IMR-90 (cell line): ENCODE results near the gene MCF2L.

Experiments used
- CEBPB ChIP-seq: IDR thresholded peaks from 2 replicates; pipeline ENCODE4 v1.6.1; 2012; ENCODE audit warnings: low read depth, low read length, improper control_type of control experiment
- POLR2A ChIP-seq: IDR thresholded peaks from 2 replicates; pipeline ENCODE4 v1.6.1; 2012; ENCODE audit warnings: mild to moderate bottlenecking, low read depth, low read length
- RAD21 ChIP-seq: IDR thresholded peaks from 2 replicates; pipeline ENCODE4 v1.6.1; 2012; ENCODE audit warnings: low read length, improper control_type of control experiment
- TF ChIP-seq, protein P1 (sequence below): conservative IDR thresholded peaks from 2 replicates; pipeline ENCODE4 v1.5.1; 2012; ENCODE audit warnings: mild to moderate bottlenecking, low read depth, low read length, improper control_type of control experiment

DNA sequence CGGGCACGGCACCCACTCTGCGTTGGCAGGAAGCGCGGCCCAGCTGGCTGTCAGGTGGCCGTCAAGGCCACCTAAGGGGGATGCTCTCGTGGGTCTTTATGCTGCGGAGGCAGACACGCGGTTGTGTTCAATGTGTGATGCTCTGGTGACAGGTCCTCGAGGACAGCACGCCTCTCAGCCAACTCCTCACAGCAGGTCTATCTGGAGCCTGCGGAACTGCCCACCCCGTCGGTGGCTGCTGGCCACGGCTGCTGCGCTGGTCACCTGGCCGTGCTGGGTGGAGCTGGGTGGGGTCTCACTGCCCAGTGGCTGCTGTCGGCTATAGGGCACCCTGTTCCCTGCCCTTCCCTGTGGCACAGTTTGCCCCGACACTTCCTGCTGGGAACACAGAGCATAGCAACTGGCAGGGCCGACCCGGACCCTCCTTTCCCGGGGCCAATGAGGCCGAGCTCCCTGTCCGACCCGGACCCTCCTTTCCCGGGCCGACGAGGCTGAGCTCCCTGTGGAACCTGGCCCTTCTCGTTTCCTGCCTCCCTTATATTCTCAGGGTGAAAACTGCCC lies 122.3 kb downstream of the MCF2L start:
- no peak for TF ChIP-seq RAD21
- no peak for TF ChIP-seq POLR2A
- TF ChIP-seq, protein P1, sequence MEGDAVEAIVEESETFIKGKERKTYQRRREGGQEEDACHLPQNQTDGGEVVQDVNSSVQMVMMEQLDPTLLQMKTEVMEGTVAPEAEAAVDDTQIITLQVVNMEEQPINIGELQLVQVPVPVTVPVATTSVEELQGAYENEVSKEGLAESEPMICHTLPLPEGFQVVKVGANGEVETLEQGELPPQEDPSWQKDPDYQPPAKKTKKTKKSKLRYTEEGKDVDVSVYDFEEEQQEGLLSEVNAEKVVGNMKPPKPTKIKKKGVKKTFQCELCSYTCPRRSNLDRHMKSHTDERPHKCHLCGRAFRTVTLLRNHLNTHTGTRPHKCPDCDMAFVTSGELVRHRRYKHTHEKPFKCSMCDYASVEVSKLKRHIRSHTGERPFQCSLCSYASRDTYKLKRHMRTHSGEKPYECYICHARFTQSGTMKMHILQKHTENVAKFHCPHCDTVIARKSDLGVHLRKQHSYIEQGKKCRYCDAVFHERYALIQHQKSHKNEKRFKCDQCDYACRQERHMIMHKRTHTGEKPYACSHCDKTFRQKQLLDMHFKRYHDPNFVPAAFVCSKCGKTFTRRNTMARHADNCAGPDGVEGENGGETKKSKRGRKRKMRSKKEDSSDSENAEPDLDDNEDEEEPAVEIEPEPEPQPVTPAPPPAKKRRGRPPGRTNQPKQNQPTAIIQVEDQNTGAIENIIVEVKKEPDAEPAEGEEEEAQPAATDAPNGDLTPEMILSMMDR = no peak
- no peak for TF ChIP-seq CEBPB
